MM.1S (cell line): Measurements from ENCODE around the gene ALDH1A2.

ENCODE experiments used
- EZH2 ChIP-seq: fragments of 300-600 bp; sonication (generic); optimal IDR thresholded peaks from 2 replicates; pipeline ENCODE3; 2017; ENCODE audit warnings: low read depth, mild to moderate bottlenecking, antibody characterized with exemption, low read length, mixed read lengths
- EZH2phosphoT487 ChIP-seq: fragments of 300-600 bp; sonication (generic); IDR thresholded peaks from 2 replicates; pipeline ENCODE4 v1.6.1; 2018; ENCODE audit warnings: antibody characterized with exemption, low read length
- TF ChIP-seq, protein P1 (sequence below): fragments of 300-600 bp; sonication (generic); IDR thresholded peaks from 2 replicates; pipeline ENCODE4 v1.5.1; 2016; ENCODE audit warnings: antibody characterized with exemption, low read length, mixed read lengths

DNA sequence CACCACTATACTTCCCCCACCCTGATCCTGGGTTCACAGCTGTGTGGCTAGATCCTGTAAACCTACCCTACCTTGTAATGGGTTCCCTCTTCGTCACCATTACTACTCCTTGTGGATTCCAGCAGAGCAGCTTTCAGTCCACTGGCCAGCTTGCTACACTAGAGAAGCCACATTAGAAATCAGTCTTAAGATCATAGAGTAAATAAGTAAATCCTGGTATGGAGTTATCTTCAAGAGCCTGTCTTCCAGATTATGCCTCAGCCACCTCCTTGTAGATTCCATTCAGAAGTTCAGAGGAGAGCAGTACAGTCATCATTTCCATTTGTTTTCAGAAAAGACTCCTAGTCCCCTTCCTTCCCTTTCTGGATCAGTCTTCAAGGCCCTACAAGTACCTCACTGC lies 123.7 kb downstream of the ALDH1A2 start:
- TF ChIP-seq, protein P1, sequence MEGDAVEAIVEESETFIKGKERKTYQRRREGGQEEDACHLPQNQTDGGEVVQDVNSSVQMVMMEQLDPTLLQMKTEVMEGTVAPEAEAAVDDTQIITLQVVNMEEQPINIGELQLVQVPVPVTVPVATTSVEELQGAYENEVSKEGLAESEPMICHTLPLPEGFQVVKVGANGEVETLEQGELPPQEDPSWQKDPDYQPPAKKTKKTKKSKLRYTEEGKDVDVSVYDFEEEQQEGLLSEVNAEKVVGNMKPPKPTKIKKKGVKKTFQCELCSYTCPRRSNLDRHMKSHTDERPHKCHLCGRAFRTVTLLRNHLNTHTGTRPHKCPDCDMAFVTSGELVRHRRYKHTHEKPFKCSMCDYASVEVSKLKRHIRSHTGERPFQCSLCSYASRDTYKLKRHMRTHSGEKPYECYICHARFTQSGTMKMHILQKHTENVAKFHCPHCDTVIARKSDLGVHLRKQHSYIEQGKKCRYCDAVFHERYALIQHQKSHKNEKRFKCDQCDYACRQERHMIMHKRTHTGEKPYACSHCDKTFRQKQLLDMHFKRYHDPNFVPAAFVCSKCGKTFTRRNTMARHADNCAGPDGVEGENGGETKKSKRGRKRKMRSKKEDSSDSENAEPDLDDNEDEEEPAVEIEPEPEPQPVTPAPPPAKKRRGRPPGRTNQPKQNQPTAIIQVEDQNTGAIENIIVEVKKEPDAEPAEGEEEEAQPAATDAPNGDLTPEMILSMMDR, result no peak
- TF ChIP-seq EZH2 (no peak), EZH2phosphoT487 (no peak)
